Stomach (tissue), 9 donors: ENCODE results near the gene DNAL4. TPM values are rescaled to one million over a fixed set of nuclear protein-coding genes. Genes with fewer than 3 reads are reported as not detected.

Experiments used
- DNase-seq, 2 donors: peaks; one replicate each; pipeline versions ENCODE4 v3.0.0 to v3.0.0-alpha.2; 2013 to 2019
- H3K27ac ChIP-seq, 5 donors: fragments of 200-600 bp in 4 of 5; sonication (generic) in 4 of 5; one replicate each; pipeline ENCODE4 v1.5.1; 2013 to 2019; ENCODE audit warnings: mild to moderate bottlenecking in 1 of 5, moderate library complexity in 1 of 5
- H3K27me3 ChIP-seq, 3 donors: fragments of 200-600 bp; sonication (generic); one replicate each; pipeline ENCODE4 v1.5.1; 2017 to 2019; ENCODE audit warnings: mixed run types in 1 of 3
- H3K36me3 ChIP-seq, 4 donors: fragments of 200-600 bp; sonication (generic); 1 replicate in 3 of 4; 2 replicates in 1 of 4; pipeline ENCODE4 v1.5.1; 2016 to 2019
- H3K4me1 ChIP-seq, 4 donors: fragments of 200-600 bp; sonication (generic); one replicate each; pipeline ENCODE4 v1.5.1; 2016 to 2019
- H3K4me3 ChIP-seq, 4 donors: fragments of 200-600 bp; sonication (generic) in 3 of 4; one replicate each; pipeline ENCODE4 v1.5.1; 2016 to 2019; ENCODE audit warnings: mild to moderate bottlenecking in 1 of 4
- H3K9me3 ChIP-seq, 4 donors: fragments of 200-600 bp; sonication (generic); one replicate each; pipeline ENCODE4 v1.5.1; 2016 to 2019
- EP300 ChIP-seq: sonication (generic); formaldehyde crosslinking; IDR thresholded peaks from one replicate; pipeline ENCODE4 v1.6.1; 2017; ENCODE audit warnings: antibody characterized with exemption
- POLR2A ChIP-seq, 4 donors: fragments of 450-650 bp; IDR thresholded peaks; one replicate each; pipeline ENCODE4 v1.6.1; 2016; ENCODE audit warnings: antibody characterized with exemption in 4 of 4, control low read depth in 2 of 4, mild to moderate bottlenecking in 1 of 4, moderate library complexity in 1 of 4
- POLR2AphosphoS5 ChIP-seq, 3 donors: sonication (generic); formaldehyde crosslinking; IDR thresholded peaks; one replicate each; pipeline ENCODE4 v1.6.1; 2016; ENCODE audit warnings: antibody characterized with exemption in 3 of 3
- WGBS, 5 donors: extraction: QIAGEN DNeasy Blood & Tissue Kit in 3 of 5; methylation state at CpG; one replicate each; pipeline versions ENCODE4 v1.1.5 to v1.1.7; 2013 to 2018; 5-methylcytosine and 5-hydroxymethylcytosine counted together
- intact Hi-C: fragments of 100-400 bp; cut with DNase I; formaldehyde crosslinking; loops from one replicate; pipeline ENCODE4 v1.15.1; 2023; ENCODE audit warnings: low total_unique reads
- polyA plus RNA-seq, 3 donors: library from polyadenylated mRNA; stranded (reverse); fragments of 200-250 nt; gene quantifications; one replicate each; pipeline ENCODE4 v1.2.3, GENCODE V29; 2013
- total RNA-seq, 5 donors: library from RNA; depleted of rRNA; stranded (reverse); fragments of >200 nt; gene quantifications; one replicate each; pipeline versions ENCODE4 v1.1.0 to v1.2.3, GENCODE V29; 2014 to 2016
- TF ChIP-seq, protein P1 (sequence below), 7 experiments: fragments of 450-650 bp in 4 of 7; fragments of 200-600 bp in 3 of 7; sonication (generic) in 3 of 7; IDR thresholded peaks; one replicate each; pipeline ENCODE4 v1.5.1; 2016 to 2019; ENCODE audit warnings: antibody characterized with exemption in 7 of 7, control low read depth in 2 of 7, mild to moderate bottlenecking in 1 of 7
- donor health status: healthy with polysubstance abuse.
- donor health status: Bipolar disorder and iron deficiency.
- donor health status: healthy.

The DNAL4 gene
- total and polyA plus RNA-seq, 8 donors: 0.58 to 33.0 (median 15.9) TPM

GRCh38 chr22:38799265-38800002 lies 5.5 kb upstream of the DNAL4 start:
- peaks cover 0 to 11% (median 4%) of the 10 kb centered on the region in 4 donors for H3K4me1 ChIP-seq
- no peak overlapping the region for H3K27ac ChIP-seq
- no peaks in the 10 kb centered on the region for H3K36me3 ChIP-seq
- no peak for TF ChIP-seq EP300
- no peak for TF ChIP-seq POLR2A (IDR thresholded peaks at IDR 0.05)
- TF ChIP-seq POLR2AphosphoS5 (IDR thresholded peaks at IDR 0.05): no peak
- TF ChIP-seq, protein P1, sequence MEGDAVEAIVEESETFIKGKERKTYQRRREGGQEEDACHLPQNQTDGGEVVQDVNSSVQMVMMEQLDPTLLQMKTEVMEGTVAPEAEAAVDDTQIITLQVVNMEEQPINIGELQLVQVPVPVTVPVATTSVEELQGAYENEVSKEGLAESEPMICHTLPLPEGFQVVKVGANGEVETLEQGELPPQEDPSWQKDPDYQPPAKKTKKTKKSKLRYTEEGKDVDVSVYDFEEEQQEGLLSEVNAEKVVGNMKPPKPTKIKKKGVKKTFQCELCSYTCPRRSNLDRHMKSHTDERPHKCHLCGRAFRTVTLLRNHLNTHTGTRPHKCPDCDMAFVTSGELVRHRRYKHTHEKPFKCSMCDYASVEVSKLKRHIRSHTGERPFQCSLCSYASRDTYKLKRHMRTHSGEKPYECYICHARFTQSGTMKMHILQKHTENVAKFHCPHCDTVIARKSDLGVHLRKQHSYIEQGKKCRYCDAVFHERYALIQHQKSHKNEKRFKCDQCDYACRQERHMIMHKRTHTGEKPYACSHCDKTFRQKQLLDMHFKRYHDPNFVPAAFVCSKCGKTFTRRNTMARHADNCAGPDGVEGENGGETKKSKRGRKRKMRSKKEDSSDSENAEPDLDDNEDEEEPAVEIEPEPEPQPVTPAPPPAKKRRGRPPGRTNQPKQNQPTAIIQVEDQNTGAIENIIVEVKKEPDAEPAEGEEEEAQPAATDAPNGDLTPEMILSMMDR (IDR thresholded peaks at IDR 0.05): no peak
- 80 to 89% (median 83%) methylated on average over 6 of the region's 6 CpGs for WGBS, 5 donors
- H3K4me3 ChIP-seq: no peak overlapping the region
- peaks cover 0 to 5% (median 0%) of the 10 kb centered on the region in 4 donors for H3K9me3 ChIP-seq
- DNase-seq: no peak
- intact Hi-C loops: no loop called here
- peaks cover 0 to 40% (median 16%) of the 10 kb centered on the region in 3 donors for H3K27me3 ChIP-seq

DNA sequence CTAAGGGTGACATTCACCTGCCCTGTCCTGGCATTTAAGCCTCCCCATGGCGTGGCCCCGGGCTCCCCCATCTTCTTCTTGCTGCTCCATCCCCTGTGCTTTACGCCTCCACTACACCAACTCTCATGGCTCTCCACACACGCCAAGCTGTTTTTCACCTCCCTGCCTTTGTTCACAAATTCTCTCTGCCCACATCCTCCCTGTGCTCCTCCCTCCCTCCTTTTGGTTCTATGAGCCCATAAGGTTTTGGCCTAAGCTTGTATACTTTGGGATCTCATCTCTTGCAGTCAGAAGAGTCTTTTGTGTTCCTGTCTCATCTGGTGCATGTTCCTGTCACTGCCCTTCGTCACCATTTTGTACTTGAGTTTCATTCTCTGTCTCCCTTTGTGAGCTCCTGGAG lies 4.6 kb upstream of the DNAL4 start:
- WGBS, 5 donors: 66 to 76% (median 72%) methylated on average over 5 of the region's 5 CpGs
- peaks cover 2 to 13% (median 6%) of the 10 kb centered on the region in 4 donors for H3K4me1 ChIP-seq
- intact Hi-C loops: no loop called here
- H3K9me3 ChIP-seq: peaks cover 0 to 5% (median 0%) of the 10 kb centered on the region in 4 donors
- H3K27me3 ChIP-seq: peaks cover 0 to 40% (median 16%) of the 10 kb centered on the region in 3 donors
- H3K4me3 ChIP-seq: no peak overlapping the region
- no peak overlapping the region for H3K27ac ChIP-seq
- no peak for TF ChIP-seq EP300
- TF ChIP-seq, protein P1 (IDR thresholded peaks at IDR 0.05): no peak
- no peak for DNase-seq
- H3K36me3 ChIP-seq: no peaks in the 10 kb centered on the region

DNA sequence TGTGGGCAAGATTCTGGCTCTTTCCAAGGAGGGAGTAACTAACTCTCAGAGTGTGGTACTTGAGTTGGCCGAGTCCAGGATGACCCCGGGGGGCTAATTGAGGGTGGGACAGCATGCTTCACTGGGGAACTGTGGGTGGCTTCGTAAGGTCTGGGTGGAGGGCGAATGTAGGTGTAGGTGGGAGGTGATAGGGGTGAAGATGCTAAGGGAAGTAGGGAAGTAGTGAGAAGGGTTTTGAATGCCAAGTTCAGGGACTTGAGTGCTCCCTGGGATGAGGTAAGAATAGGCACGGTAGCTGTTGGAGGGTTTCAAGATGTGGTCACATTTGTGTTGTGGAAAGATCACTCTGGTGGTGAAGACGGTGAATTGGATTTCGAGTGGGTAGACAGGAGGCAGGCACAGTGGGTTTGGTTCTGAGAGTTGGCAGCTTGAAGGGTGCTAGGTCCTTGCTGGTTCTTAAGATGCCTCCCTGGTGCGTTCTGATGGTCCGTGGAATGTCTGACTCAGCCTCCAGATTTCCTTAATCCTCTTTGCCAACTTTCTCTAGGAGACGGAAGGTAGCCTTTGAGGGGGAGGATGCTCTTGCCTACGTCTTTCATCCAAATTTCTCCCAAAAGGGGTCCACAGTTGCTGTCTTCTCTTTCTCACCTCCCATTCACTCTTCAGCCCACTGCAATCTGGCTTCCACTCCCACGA lies 2.5 kb upstream of the DNAL4 start:
- Histone ChIP-seq H3K4me1 (peaks cover 9 to 18% (median 15%) of the 10 kb centered on the region in 4 donors), H3K27me3 (peaks cover 0 to 40% (median 16%) of the 10 kb centered on the region in 3 donors), H3K4me3 (no peak overlapping the region), H3K36me3 (no peaks in the 10 kb centered on the region), H3K27ac (no peak overlapping the region), H3K9me3 (peaks cover 0 to 5% (median 0%) of the 10 kb centered on the region in 4 donors)
- WGBS, 5 donors: 79 to 83% (median 82%) methylated on average over 12 of the region's 12 CpGs
- TF ChIP-seq, protein P1 (IDR thresholded peaks at IDR 0.05): no peak
- TF ChIP-seq POLR2AphosphoS5 (IDR thresholded peaks at IDR 0.05) (no peak), EP300 (no peak), POLR2A (IDR thresholded peaks at IDR 0.05) (no peak)
- intact Hi-C loops: no loop called here
- no peak for DNase-seq

- 71 to 80% (median 74%) methylated on average over 4 of the region's 4 CpGs for WGBS, 5 donors
- peaks cover 0 to 5% (median 0%) of the 10 kb centered on the region in 4 donors for H3K9me3 ChIP-seq
- intact Hi-C loops: no loop called here
Observed at GRCh38 chr22:38795569-38795968, 1.6 kb upstream of the DNAL4 start.

More at GRCh38 chr22:38795569-38795968, 1.6 kb upstream of the DNAL4 start:
- peaks cover 0 to 31% (median 16%) of the 10 kb centered on the region in 3 donors for H3K27me3 ChIP-seq
- peaks cover 0 to 4% (median 3%) of the 10 kb centered on the region in 4 donors for H3K36me3 ChIP-seq
- H3K4me3 ChIP-seq: no peak overlapping the region
- no peak overlapping the region for H3K27ac ChIP-seq
- DNase-seq: no peak
- H3K4me1 ChIP-seq: peaks cover 9 to 18% (median 15%) of the 10 kb centered on the region in 4 donors
- TF ChIP-seq POLR2A (IDR thresholded peaks at IDR 0.05) (no peak), POLR2AphosphoS5 (IDR thresholded peaks at IDR 0.05) (no peak), EP300 (no peak)
- TF ChIP-seq, protein P1 (IDR thresholded peaks at IDR 0.05): no peak
